OCI-M2 (cell line): ENCODE measurements around the gene LIPC.

ENCODE experiments used
- DNase-seq: peaks from one replicate; lab custom pipeline; 2025; ENCODE audit not compliant: unreplicated experiment; lab: John Stamatoyannopoulos, UW

The LIPC gene

DNA sequence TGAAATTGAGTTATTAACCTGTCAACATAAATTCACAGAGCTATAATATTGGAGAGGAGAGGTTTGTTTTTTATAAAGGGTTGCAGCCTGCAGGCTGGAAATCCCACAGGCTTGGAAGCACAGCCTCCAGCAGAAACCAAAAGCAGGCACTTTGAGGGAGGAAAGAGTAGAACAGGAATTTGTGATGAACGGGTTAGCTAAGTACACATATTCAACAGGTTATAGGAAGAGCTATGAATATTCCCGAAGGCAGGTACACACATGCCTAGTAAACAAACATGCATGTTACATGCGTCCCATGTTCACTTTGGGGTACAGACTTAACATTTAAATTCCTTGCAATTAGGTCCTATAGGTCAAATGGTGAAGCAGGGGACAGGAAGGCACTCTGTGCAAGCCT, 25.9 kb upstream of the LIPC start:
- no peak for DNase-seq

- no peak for DNase-seq
These were observed 25.0 kb upstream of the LIPC start for GRCh38 chr15:58406811-58407210.

GRCh38 chr15:58407236-58407775, 24.5 kb upstream of the LIPC start:
- DNase-seq, result no peak

GRCh38 chr15:58407778-58408177, 24.0 kb upstream of the LIPC start:
- no peak for DNase-seq

GRCh38 chr15:58409861-58410260, 21.9 kb upstream of the LIPC start:
- DNase-seq, result no peak

DNA sequence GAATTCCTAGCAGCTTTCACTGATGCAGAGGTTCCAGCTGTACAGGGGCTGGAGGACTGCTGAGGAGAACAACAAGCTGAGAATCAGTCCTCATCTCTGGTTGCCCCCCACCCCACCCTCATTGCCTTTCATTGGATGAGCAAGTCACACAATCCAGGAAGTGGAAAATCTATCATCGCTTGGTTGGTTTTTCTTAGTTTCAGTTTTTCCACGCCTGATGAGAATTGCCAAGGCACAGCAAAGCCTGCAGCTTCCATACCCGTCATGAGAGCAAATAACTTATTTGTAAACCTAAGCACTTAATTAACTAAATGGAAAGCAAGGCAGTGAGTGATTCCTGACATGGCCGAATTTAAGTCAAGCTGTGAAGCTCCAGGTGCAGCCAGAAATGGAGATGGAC, 21.4 kb upstream of the LIPC start:
- no peak for DNase-seq

GRCh38 chr15:58413253-58413652, 18.5 kb upstream of the LIPC start:
- no peak for DNase-seq

- no peak for DNase-seq
These were observed 16.2 kb upstream of the LIPC start for GRCh38 chr15:58415636-58416035.

DNA sequence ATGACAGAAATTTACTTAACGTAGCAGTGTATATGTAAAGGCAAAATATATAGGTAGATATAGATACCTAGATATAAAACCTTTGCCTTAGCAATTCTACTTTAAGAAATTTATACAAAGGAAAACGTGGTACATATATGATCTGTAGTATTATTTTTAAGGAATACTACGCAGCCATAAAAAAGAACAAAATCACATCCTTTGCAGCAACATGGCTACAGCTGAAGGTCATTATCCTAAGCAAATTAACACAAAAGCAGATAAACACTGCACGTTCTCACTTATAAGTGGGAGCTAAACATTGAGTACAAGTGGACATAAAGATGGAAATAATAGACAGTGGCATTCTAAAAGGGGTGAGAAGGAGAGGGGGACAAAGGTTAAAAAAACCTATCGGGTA, 14.8 kb upstream of the LIPC start:
- DNase-seq, result no peak

DNA sequence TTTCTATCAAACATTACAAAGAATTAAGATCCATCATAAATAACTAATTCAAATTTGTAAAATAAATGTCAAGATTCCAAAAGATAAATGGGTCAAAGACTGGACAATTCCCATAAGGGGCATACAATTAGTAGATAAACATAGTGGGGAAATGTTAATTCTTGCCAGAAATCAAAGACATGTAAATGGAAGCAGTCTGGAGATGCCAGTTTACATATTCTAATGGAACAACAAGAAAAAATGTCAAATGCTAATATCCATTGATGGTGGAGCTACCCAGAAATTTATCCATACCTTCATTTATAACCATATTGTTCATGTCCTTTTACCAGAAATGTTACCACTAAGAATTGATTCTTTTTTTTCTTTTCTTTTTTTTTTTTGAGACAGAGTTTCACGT, 13.7 kb upstream of the LIPC start:
- no peak for DNase-seq

DNA sequence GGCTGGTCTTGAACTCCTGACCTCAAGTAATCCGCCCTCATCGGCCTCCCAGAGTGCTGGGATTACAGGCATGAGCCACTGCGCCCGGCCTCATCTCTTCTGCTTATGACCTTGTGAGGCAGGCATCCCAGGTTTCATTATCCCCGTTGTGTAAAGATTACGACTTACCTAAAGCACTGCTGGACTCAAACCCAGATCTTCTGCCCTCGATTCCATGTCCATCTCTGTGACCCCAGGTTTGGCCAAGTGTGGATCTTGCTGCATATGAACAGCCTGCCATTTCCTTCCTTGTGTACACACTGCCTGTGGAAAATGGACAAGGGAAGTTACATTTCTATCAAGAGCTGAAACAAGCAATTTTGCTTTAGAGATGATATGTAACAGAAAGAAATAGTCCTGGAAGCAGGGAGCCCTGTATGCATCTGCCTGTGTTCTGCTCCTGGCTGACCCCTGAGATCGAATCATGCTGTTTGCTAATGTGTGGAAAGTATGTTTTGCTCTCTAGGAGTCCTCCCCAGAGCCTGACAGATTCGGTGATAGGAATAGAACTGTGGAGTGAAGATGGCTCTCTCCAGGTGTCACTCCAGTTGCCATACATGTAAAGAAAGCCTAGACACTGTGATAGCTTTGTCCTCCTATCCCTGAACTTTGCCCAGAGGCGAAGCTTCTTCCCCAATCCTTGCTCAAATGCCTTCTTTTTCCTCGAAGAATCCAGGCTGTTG, 11.8 kb upstream of the LIPC start:
- no peak for DNase-seq

- DNase-seq, result no peak
These were observed 11.2 kb upstream of the LIPC start for GRCh38 chr15:58420579-58421043.

DNA sequence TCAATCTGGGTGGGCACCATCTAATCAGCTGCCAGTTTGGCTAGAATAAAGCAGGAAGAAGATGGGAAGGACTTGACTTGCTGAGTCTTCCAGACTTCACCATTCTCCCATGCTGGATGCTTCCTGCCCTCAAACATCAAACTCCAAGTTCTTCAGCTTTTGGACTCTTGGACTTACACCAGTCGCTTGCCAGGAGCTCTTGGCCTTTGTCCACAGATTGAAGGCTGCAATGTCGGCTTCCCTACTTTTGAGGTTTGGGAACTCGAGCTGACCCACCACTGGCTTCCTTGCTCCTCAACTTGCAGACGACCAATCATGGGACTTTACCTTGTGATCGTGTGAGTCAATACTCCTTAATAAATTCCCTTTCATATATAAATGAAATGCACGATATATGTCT, 8.6 kb upstream of the LIPC start:
- DNase-seq, result no peak

- no peak for DNase-seq
These were observed 7.8 kb upstream of the LIPC start for GRCh38 chr15:58423831-58424608.

DNA sequence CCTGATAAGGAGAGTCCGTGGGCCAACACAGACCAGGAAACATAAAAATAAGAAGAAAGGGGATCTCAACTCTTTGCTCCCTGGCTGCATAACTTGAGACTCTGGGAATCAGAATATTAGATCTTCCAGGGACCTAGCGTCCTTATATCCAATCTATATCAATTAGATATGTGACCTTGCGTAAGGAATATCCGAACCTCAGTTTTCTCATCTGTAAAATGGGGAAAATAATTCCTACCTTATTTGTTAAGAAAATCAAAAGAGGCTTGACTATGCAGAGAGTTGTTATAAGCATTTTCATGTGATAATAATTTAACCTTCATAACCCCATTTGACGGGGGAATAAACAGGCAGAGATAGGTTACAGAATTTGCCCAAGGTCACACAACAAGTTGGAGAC, 7.1 kb upstream of the LIPC start:
- DNase-seq, result no peak

- DNase-seq, result no peak
These were observed 6.6 kb upstream of the LIPC start for GRCh38 chr15:58425185-58425584.

DNA sequence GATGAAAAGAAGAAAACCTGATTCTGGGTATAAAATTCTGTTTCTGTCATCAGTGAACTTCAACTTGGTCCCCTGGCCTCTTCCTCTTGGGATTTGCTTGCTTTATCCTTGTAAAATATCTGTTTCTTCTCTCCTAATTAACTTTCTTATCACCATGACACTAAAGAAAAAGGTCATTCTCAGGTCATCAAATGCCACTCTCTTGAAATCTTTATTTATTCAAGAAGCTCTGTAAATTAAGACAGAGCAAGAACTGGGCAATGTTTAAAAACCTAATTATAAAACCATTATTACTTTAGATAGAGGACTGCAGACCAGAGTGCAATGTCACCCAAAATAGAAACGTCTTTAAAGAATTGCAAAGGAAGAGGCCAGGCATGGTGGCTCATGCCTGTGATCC, 6.0 kb upstream of the LIPC start:
- no peak for DNase-seq

GRCh38 chr15:58426501-58426900, 5.3 kb upstream of the LIPC start:
- no peak for DNase-seq

DNA sequence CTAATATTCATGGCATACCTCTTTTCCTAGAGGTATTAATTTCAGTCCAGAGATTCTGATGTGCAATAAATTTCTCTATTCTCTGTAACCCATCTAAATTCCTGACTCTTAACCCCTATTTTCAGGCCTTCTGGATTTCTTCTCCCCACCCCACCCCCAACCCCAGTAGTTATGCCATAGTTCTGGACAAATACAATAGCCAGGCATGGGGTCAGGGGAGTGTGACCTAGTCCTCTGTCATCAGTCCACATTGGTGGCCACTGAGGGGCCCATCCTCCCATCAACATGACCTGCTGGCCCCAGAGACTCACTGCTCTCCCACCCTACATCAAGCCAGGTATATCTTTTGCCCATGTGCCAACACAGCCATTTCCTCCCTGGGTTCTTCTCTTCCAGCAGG, 3.8 kb upstream of the LIPC start:
- no peak for DNase-seq

GRCh38 chr15:58430224-58430787, 1.5 kb upstream of the LIPC start:
- DNase-seq, result no peak

DNA sequence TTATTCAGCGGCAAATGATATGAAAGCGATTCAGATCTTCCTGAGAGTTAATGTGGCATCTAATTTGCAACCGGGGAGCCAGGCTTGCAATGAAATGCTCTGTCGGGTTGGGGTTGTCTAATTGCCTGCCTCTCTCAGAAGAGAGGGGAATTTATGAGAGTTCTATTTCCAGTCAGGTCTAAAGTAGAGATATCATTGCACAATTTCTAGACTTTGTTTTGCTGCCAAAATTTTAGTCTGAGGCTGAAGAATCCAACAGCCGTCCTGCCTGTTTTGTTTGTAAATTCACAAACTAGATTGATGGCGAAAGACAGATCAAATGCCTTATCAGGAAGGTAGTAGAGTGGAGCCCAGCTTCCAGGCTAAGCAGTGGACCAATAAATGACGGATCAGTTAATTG, 610 bp downstream of the LIPC start:
- no peak for DNase-seq
